Neural progenitor cell (in vitro differentiated cells): ENCODE data around the gene YTHDF2.

Source experiments
- CTCF ChIP-seq: fragments of 200-600 bp; sonication (generic); IDR thresholded peaks from 2 replicates; pipeline ENCODE4 v1.5.1; 2017; ENCODE audit warnings: antibody characterized with exemption, mild to moderate bottlenecking
- EZH2phosphoT487 ChIP-seq: fragments of 200-600 bp; sonication (generic); IDR thresholded peaks from 2 replicates; pipeline ENCODE4 v1.6.1; 2017; ENCODE audit warnings: antibody characterized with exemption

- TF ChIP-seq CTCF (no peak), EZH2phosphoT487 (no peak)
Measured at GRCh38 chr1:28770601-28771165, 33.9 kb downstream of the YTHDF2 start.
